Neural cell (in vitro differentiated cells): Measurements from ENCODE around the gene PHACTR1. TPM values are rescaled to one million over a fixed set of nuclear protein-coding genes. Genes with fewer than 3 reads are reported as not detected.

Experiments used
- H2AFZ ChIP-seq: fragments of 200-600, 300-800 bp; sonication (generic), shearing (Covaris generic); 2 replicates; pipeline ENCODE4 v1.6.0; 2014; ENCODE audit warnings: low read depth, mild to moderate bottlenecking, antibody characterized with exemption, low read length, moderate library complexity
- H3F3A ChIP-seq: fragments of 200-600 bp; shearing (Covaris generic); 2 replicates; pipeline ENCODE4 v1.6.1; 2016; ENCODE audit warnings: mild to moderate bottlenecking, moderate library complexity, mixed read lengths, antibody characterized with exemption, low read length; ENCODE audit not compliant: insufficient read depth, poor library complexity, severe bottlenecking
- H3K27ac ChIP-seq: fragments of 200-600, 300-800 bp; sonication (generic), shearing (Covaris generic); 2 replicates; pipeline ENCODE4 v1.5.1; 2014; ENCODE audit warnings: mild to moderate bottlenecking, low read length, moderate library complexity
- H3K27me3 ChIP-seq: fragments of 300-800, 200-600 bp; sonication (generic), shearing (Covaris generic); 2 replicates; pipeline ENCODE4 v1.6.0; 2014; ENCODE audit warnings: mild to moderate bottlenecking, low read depth, low read length, moderate library complexity; ENCODE audit not compliant: insufficient read depth
- H3K36me3 ChIP-seq: fragments of 300-800, 200-600 bp; sonication (generic), shearing (Covaris generic); 2 replicates; pipeline ENCODE4 v1.5.1; 2014; ENCODE audit warnings: mild to moderate bottlenecking, antibody characterized with exemption, low read length, moderate library complexity; ENCODE audit not compliant: insufficient read depth
- H3K4me2 ChIP-seq: fragments of 300-800, 200-600 bp; sonication (generic), shearing (Covaris generic); 2 replicates; pipeline ENCODE4 v1.6.0; 2014; ENCODE audit warnings: mild to moderate bottlenecking, low read length
- H3K4me3 ChIP-seq: fragments of 300-800, 200-600 bp; sonication (generic), shearing (Covaris generic); 2 replicates; pipeline ENCODE4 v1.5.1; 2014; ENCODE audit warnings: mild to moderate bottlenecking, low read length, moderate library complexity
- H3K79me2 ChIP-seq: fragments of 200-600 bp; shearing (Covaris generic); replicated peaks from 2 replicates; pipeline ENCODE4 v1.6.0; 2014; ENCODE audit warnings: mild to moderate bottlenecking, low read length, moderate library complexity; ENCODE audit not compliant: insufficient read depth
- H3K9ac ChIP-seq: fragments of 300-800, 200-600 bp; sonication (generic), shearing (Covaris generic); 2 replicates; pipeline ENCODE4 v1.6.1; 2016; ENCODE audit warnings: mild to moderate bottlenecking, low read length, mixed read lengths
- H3K9me2 ChIP-seq: fragments of 200-600 bp; shearing (Covaris generic); 2 replicates; pipeline ENCODE4 v1.6.1; 2016; ENCODE audit warnings: mild to moderate bottlenecking, low read length, mixed read lengths; ENCODE audit not compliant: insufficient read depth
- H3K9me3 ChIP-seq: fragments of 200-600, 300-800 bp; sonication (generic), shearing (Covaris generic); 2 replicates; pipeline ENCODE4 v1.6.1; 2016; ENCODE audit warnings: mild to moderate bottlenecking, mixed run types, low read length, moderate library complexity, mixed read lengths
- H4K20me1 ChIP-seq: fragments of 200-600 bp; shearing (Covaris generic); 2 replicates; pipeline ENCODE4 v1.6.1; 2016; ENCODE audit warnings: mild to moderate bottlenecking, mixed run types; ENCODE audit not compliant: insufficient read depth
- CTCF ChIP-seq: fragments of 450-650 bp; IDR thresholded peaks from 2 replicates; pipeline ENCODE4 v1.5.1; 2014; ENCODE audit warnings: antibody characterized with exemption, mild to moderate bottlenecking, moderate library complexity; ENCODE audit not compliant: poor library complexity, severe bottlenecking
- EP300 ChIP-seq: fragments of 450-650 bp; conservative IDR thresholded peaks from 2 replicates; pipeline ENCODE4 v1.6.1; 2014; ENCODE audit warnings: antibody characterized with exemption, mild to moderate bottlenecking, moderate library complexity; ENCODE audit not compliant: poor library complexity, severe bottlenecking
- EZH2 ChIP-seq: fragments of 200-600, 300-800 bp; shearing (Covaris generic), sonication (generic); IDR thresholded peaks from 2 replicates; pipeline ENCODE4 v1.6.1; 2014; ENCODE audit warnings: antibody characterized with exemption, low read length, borderline replicate concordance, mild to moderate bottlenecking; ENCODE audit not compliant: insufficient read depth, poor library complexity, severe bottlenecking
- MXI1 ChIP-seq: fragments of 450-650 bp; conservative IDR thresholded peaks from 2 replicates; pipeline ENCODE4 v1.6.1; 2014; ENCODE audit warnings: antibody characterized with exemption, mild to moderate bottlenecking; ENCODE audit not compliant: poor library complexity, severe bottlenecking
- POLR2AphosphoS5 ChIP-seq: IDR thresholded peaks from 2 replicates; pipeline ENCODE4 v1.6.1; 2012
- RAD21 ChIP-seq: fragments of 450-650 bp; conservative IDR thresholded peaks from 2 replicates; pipeline ENCODE4 v1.6.1; 2014; ENCODE audit warnings: antibody characterized with exemption, mild to moderate bottlenecking, moderate library complexity
- REST ChIP-seq: IDR thresholded peaks from 2 replicates; pipeline ENCODE4 v1.6.1; 2012; ENCODE audit warnings: borderline replicate concordance
- SMC3 ChIP-seq: fragments of 450-650 bp; conservative IDR thresholded peaks from 2 replicates; pipeline ENCODE4 v1.6.1; 2014; ENCODE audit warnings: antibody characterized with exemption, mild to moderate bottlenecking, moderate library complexity; ENCODE audit not compliant: poor library complexity
- TAF1 ChIP-seq: IDR thresholded peaks from 2 replicates; pipeline ENCODE4 v1.6.1; 2012; ENCODE audit warnings: low read depth
- polyA plus RNA-seq: library from polyadenylated mRNA; depleted of rRNA; stranded (reverse); fragments of >200 nt; gene quantifications from 2 replicates; pipeline ENCODE4 v1.2.3, GENCODE V29; 2014

The PHACTR1 gene
- polyA plus RNA-seq, 1 donor from 2014 or later: 7.8 TPM

GRCh38 chr6:13226071-13226470 is 509.5 kb downstream of the PHACTR1 start:
- Histone ChIP-seq H3K9me3 (no peaks in the 10 kb centered on the region), H3K4me2 (no peak overlapping the region), H2AFZ (no peak overlapping the region), H3K27me3 (no peaks in the 10 kb centered on the region), H3K9ac (no peak overlapping the region), H4K20me1 (no peaks in the 10 kb centered on the region), H3K27ac (no peak overlapping the region), H3F3A (no peaks in the 10 kb centered on the region), H3K4me3 (no peak overlapping the region), H3K36me3 (no peaks in the 10 kb centered on the region), H3K9me2 (no peaks in the 10 kb centered on the region), H3K79me2 (no peaks in the 10 kb centered on the region)
- no peak for TF ChIP-seq POLR2AphosphoS5
- TF ChIP-seq CTCF: no peak
- TF ChIP-seq TAF1: no peak
- TF ChIP-seq EZH2: no peak
- no peak for TF ChIP-seq MXI1
- TF ChIP-seq EP300: no peak
- no peak for TF ChIP-seq RAD21
- TF ChIP-seq SMC3: no peak
- TF ChIP-seq REST: no peak

- peaks cover 8% of the 10 kb centered on the region for H3K36me3 ChIP-seq
- H3K27me3 ChIP-seq: no peaks in the 10 kb centered on the region
- no peak for TF ChIP-seq CTCF
- TF ChIP-seq EZH2: no peak
- no peak for TF ChIP-seq EP300
- no peak for TF ChIP-seq SMC3
- TF ChIP-seq TAF1: no peak
- no peak for TF ChIP-seq MXI1
- TF ChIP-seq RAD21: no peak
- no peak for TF ChIP-seq POLR2AphosphoS5
- no peak for TF ChIP-seq REST
- no peak overlapping the region for H3K27ac ChIP-seq
- H2AFZ ChIP-seq: no peak overlapping the region
- H3K9me2 ChIP-seq: no peaks in the 10 kb centered on the region
- no peak overlapping the region for H3K4me2 ChIP-seq
- H3K9me3 ChIP-seq: no peaks in the 10 kb centered on the region
- H3K4me3 ChIP-seq: no peak overlapping the region
- H3K9ac ChIP-seq: no peak overlapping the region
- no peaks in the 10 kb centered on the region for H3F3A ChIP-seq
- no peaks in the 10 kb centered on the region for H4K20me1 ChIP-seq
- no peaks in the 10 kb centered on the region for H3K79me2 ChIP-seq
Measured at GRCh38 chr6:13228264-13229204, 512.0 kb downstream of the PHACTR1 start.
